ENCODE measurements around the gene DDX4. TPM values are rescaled to one million over a fixed set of nuclear protein-coding genes. Genes with fewer than 3 reads are reported as not detected.
"Not testable (repeated sequence)": the region's sequence is repeated elsewhere in the genome, so short reads cannot be mapped to it uniquely, and the experiment has no call there.

The DDX4 gene
- not detected for total RNA-seq
- under 1 TPM in 5 of 6 donors, not detected in 1; 0.04 to 0.48 (median 0.11) TPM for polyA plus RNA-seq (ENCODE audit: insufficient read length in 6 of 6)
- long read RNA-seq, donor 1 = 0 reads
- long read RNA-seq, donor 2 = 0 reads
- long read RNA-seq, donor 3 = 0 reads
- long read RNA-seq, donor 4 = 0 reads
- long read RNA-seq, donor 5 = 0 reads
- long read RNA-seq, donor 6 = 0 reads
- long read RNA-seq, donor 7 = 0 reads
- long read RNA-seq, donor 8 = 0 reads
- long read RNA-seq, donor 9 = 0 reads
- long read RNA-seq, donor 10 = 0 reads
- long read RNA-seq, donor 11 = 0 reads
- long read RNA-seq, donor 12 = 0 reads

DNA sequence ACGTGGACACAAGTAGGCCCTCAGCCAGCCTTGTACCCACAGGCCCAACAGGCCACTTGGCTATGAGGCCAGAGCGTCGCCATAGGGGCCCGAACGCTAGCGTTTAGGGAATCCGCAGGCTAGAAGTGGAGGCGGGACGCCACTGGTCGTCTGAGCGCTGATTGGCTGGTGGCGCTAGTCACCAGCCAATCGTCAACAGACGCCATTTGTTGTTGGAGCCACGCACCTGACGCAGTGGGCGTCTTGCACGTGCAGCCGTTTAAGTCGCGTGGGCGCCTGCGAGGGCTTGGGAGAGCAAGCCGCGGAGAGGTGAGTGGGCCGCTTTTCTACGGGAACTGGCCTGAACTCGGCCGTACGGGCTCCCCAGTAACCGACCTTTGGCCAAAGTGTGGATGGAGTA is at the start of gene DDX4:
DDX4 (plus strand) TSS at position 269 of the 400 bp plus-strand sequence. CDS start 903 bp downstream, outside the sequence.
- ATAC-seq = no peak
- Histone ChIP-seq H3K27ac (no peak within 1 kb of the TSS), H3K4me3 (no peak within 1 kb of the TSS), H3K27me3 (no peaks in the 10 kb centered on the region), H3K36me3 (no peaks in the 10 kb centered on the region), H3K9me3 (no peaks in the 10 kb centered on the region), H3K4me1 (no peaks in the 10 kb centered on the region)
- intact Hi-C loops (cut with DNase I) = no loop called here
- TF ChIP-seq, protein P1, sequence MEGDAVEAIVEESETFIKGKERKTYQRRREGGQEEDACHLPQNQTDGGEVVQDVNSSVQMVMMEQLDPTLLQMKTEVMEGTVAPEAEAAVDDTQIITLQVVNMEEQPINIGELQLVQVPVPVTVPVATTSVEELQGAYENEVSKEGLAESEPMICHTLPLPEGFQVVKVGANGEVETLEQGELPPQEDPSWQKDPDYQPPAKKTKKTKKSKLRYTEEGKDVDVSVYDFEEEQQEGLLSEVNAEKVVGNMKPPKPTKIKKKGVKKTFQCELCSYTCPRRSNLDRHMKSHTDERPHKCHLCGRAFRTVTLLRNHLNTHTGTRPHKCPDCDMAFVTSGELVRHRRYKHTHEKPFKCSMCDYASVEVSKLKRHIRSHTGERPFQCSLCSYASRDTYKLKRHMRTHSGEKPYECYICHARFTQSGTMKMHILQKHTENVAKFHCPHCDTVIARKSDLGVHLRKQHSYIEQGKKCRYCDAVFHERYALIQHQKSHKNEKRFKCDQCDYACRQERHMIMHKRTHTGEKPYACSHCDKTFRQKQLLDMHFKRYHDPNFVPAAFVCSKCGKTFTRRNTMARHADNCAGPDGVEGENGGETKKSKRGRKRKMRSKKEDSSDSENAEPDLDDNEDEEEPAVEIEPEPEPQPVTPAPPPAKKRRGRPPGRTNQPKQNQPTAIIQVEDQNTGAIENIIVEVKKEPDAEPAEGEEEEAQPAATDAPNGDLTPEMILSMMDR (IDR thresholded peaks at IDR 0.05) = no peak
- no peak for DNase-seq

DNA sequence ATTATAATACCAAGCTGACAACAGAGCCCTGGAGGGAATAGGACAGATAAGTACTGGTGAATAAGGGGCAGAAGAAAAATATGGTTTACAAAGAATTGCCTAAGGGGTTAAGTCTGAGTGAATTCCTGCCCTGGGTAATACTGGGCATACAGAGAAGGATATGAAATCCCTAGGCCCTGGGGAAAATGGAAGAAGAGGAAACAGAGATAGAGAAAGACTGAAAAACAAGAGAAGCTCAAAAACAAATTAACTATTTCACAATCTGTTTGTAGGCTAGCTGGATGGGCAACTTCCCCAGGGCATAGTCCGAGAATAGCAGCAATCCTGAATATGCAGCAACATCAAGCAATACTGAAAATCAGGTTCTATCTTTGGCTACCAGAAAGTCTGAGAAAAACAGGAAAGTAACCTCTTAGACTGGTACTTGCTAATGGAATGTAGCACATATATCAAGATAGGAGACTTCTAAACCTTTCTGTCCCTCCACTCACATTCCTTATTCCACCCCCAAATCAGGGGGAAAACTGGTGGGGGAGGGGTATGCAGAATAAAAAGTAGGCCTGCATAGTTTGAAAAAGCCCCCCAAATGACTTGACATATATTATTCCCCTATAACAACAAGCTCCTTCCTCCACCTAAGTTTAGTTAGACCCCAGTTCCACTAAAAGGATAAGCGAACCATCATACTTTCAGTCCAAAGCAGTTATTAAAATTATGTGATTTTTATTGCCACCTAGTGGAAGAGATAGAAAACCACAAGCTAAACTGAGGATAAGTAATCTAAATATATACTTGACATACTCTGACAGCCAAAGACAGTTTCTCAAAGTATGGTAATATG is 46.4 kb upstream of the DDX4 start:
- TF ChIP-seq, protein P1 (IDR thresholded peaks at IDR 0.05) = peak; percentile 52 to 57
- peak; percentile 87 for ATAC-seq
- no peaks in the 10 kb centered on the region for H3K27me3 ChIP-seq
- H3K27ac ChIP-seq = no peak overlapping the region
- H3K36me3 ChIP-seq = no peaks in the 10 kb centered on the region
- peak in 2 of 4 donors; percentile 49 to 61 for DNase-seq
- no peak overlapping the region for H3K4me3 ChIP-seq
- H3K4me1 ChIP-seq = peaks cover 6 to 11% of the 10 kb centered on the region in 2 donors
- H3K9me3 ChIP-seq = no peaks in the 10 kb centered on the region
- intact Hi-C loops (cut with DNase I) = no loop called here

DNA sequence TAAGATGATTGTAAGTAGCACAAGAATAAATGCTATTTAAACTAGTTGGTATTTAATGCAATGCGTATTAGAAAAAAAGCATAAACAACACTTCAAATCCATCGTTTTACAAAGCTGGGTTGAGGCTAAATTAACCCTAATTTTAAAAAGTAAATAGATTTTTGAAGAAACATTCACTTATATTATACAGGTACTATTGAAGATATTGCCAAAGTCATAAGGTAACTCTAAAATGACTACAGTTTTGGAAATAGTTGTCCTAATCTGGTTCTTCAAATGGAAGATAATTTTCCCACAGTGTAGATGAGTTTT is 45.8 kb upstream of the DDX4 start:
- Histone ChIP-seq H3K4me1 (peaks cover 6 to 11% of the 10 kb centered on the region in 2 donors), H3K36me3 (peaks cover 0 to 3% of the 10 kb centered on the region in 2 donors), H3K9me3 (no peaks in the 10 kb centered on the region), H3K27ac (no peak overlapping the region), H3K27me3 (no peaks in the 10 kb centered on the region), H3K4me3 (no peak overlapping the region)
- ATAC-seq (no peak), DNase-seq (no peak)
- TF ChIP-seq, protein P1 (IDR thresholded peaks at IDR 0.05) = no peak
- intact Hi-C loops (cut with DNase I) = no loop called here

DNA sequence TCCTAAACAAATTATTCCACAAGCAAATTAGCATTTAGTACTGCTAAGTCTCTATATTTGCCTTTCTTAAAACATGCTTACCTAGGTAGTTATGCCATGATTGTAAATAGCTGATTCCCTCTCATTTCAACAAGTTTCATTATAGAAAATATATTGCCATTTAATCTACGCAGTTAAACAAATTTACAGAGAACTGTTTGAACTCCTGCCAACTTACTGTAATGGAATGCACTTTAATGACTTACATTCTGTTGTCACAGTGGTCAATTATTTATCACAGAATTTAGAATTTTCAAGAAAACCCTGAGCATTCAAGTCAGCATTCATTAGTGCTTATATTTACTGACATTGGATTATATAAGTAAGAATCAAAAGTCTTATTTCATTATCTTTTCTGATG is 45.4 kb upstream of the DDX4 start:
- H3K4me3 ChIP-seq = no peak overlapping the region
- ATAC-seq (no peak), DNase-seq (no peak)
- intact Hi-C loops (cut with DNase I) = no loop called here
- peaks cover 0 to 8% of the 10 kb centered on the region in 2 donors for H3K36me3 ChIP-seq
- no peaks in the 10 kb centered on the region for H3K27me3 ChIP-seq
- H3K27ac ChIP-seq = no peak overlapping the region
- TF ChIP-seq, protein P1 (IDR thresholded peaks at IDR 0.05) = no peak
- no peaks in the 10 kb centered on the region for H3K9me3 ChIP-seq
- H3K4me1 ChIP-seq = peaks cover 6 to 11% of the 10 kb centered on the region in 2 donors

DNA sequence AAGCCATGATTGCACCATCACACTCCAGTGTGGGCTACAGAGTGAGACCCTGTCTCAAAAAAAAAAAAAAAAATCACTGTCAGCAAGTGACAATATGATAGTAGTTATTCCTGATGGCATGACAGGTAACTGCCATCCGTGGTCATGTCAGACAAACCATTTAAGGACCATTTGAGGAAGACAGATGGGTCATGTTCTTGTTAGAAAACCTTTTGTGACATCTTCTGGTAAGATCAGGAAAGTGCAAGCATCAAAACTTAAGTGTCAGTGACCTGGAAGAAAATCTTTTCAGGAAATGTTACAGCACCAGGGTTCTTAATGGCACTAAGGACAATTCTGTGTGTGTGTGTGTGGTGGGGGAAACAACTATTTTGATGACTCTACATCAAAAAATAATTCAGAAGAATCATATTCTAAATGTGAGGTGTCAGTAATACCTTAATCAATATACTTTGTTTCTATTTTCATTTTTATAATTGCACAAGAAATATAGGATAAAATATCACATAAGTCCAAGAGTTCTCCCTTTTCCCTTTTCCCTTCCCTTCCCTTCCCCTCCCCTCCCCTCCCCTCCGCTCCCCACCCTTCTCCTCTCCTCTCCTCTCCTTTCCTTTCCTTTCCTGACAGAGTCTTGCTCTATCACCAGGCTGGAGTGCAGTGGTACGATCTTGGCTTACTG is 43.6 kb upstream of the DDX4 start:
- no peak overlapping the region for H3K27ac ChIP-seq
- H3K27me3 ChIP-seq = no peaks in the 10 kb centered on the region
- H3K9me3 ChIP-seq = no peaks in the 10 kb centered on the region
- TF ChIP-seq, protein P1 (IDR thresholded peaks at IDR 0.05) = no peak
- peaks cover 0 to 9% of the 10 kb centered on the region in 2 donors for H3K36me3 ChIP-seq
- no peak for DNase-seq
- peaks cover 6 to 11% of the 10 kb centered on the region in 2 donors for H3K4me1 ChIP-seq
- no peak overlapping the region for H3K4me3 ChIP-seq
- ATAC-seq = peak; percentile 57
- intact Hi-C loops (cut with DNase I) = no loop called here

DNA sequence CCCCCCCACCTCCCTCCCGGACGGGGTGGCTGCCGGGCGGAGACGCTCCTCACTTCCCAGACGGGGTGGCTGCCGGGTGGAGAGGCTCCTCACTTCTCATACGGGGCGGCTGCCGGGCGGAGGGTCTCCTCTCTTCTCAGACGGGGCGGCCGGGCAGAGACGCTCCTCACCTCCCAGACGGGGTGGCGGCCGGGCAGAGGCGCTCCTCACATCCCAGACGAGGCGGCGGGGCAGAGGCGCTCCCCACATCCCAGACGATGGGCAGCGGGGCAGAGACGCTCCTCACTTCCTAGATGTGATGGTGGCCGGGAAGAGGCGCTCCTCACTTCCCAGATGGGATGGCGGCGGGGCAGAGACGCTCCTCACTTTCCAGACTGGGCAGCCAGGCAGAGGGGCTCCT is 41.2 kb upstream of the DDX4 start:
- H3K36me3 ChIP-seq; H3K27me3 ChIP-seq; H3K27ac ChIP-seq; DNase-seq; ATAC-seq; H3K4me3 ChIP-seq; H3K9me3 ChIP-seq; H3K4me1 ChIP-seq; intact Hi-C loops (cut with DNase I): not testable (repeated sequence)
